B cell (primary cell): ENCODE measurements around the gene SGIP1. TPM values are rescaled to one million over a fixed set of nuclear protein-coding genes. Genes with fewer than 3 reads are reported as not detected.

ENCODE experiments used
- ATAC-seq: fragments of 200-7000 bp; cut with Tn5 transposase; one replicate; pipeline ENCODE4 v1.10.0; 2021; ENCODE audit warnings: low read depth, mild to moderate bottlenecking, moderate number of reproducible peaks, moderate library complexity
- CTCF ChIA-PET: fragments of 350-600 bp; sonication (Branson Sonifier 250); formaldehyde crosslinking; loops from one replicate; lab custom pipeline; 2021; ENCODE audit warnings: antibody characterized with exemption, inconsistent platforms; lab: Charles Lee
- POLR2A ChIA-PET: fragments of 350-600 bp; sonication (Branson Sonifier 250); formaldehyde crosslinking; loops from one replicate; lab custom pipeline; 2021; ENCODE audit warnings: antibody characterized with exemption; lab: Charles Lee
- DNase-seq: peaks from one replicate; pipeline ENCODE4 v3.0.0; 2013
- H2AFZ ChIP-seq: 2 replicates; pipeline ENCODE4 v1.6.1; 2012; ENCODE audit warnings: mild to moderate bottlenecking, low read depth, low read length; ENCODE audit not compliant: insufficient read depth, poor library complexity, severe bottlenecking
- H3K27ac ChIP-seq, 2 donors: 1 replicate in 1 of 2; 2 replicates in 1 of 2; pipeline ENCODE4 v1.5.1; 2012 to 2013; ENCODE audit warnings: low read length in 2 of 2, mild to moderate bottlenecking in 2 of 2, moderate library complexity in 1 of 2
- H3K27me3 ChIP-seq, 4 experiments: fragments of 200-600 bp in 1 of 4; sonication (generic) in 1 of 4; replicated peaks in 1 of 4; 1 replicate in 2 of 4; 2 replicates in 2 of 4; pipeline versions ENCODE4 v1.6.1 to v1.7.0; 2013 to 2016; ENCODE audit warnings: low read length in 3 of 4, mild to moderate bottlenecking in 2 of 4, mixed read lengths in 1 of 4, moderate library complexity in 1 of 4; ENCODE audit not compliant: insufficient read depth in 4 of 4, control insufficient read depth in 3 of 4; ENCODE audit errors: control extremely low read depth in 1 of 4
- H3K36me3 ChIP-seq, 2 experiments: replicated peaks in 1 of 2; 1 replicate in 1 of 2; 2 replicates in 1 of 2; pipeline versions ENCODE4 v1.6.1 to v1.7.1; 2013; ENCODE audit warnings: low read length in 1 of 2; ENCODE audit not compliant: insufficient read depth in 2 of 2, control insufficient read depth in 1 of 2; ENCODE audit errors: control extremely low read depth in 1 of 2, extremely low read depth in 1 of 2
- H3K4me1 ChIP-seq, 2 donors: fragments of 200-600 bp in 1 of 2; sonication (generic) in 1 of 2; 1 replicate in 1 of 2; 2 replicates in 1 of 2; pipeline versions ENCODE4 v1.5.1 to v1.6.1; 2013 to 2017; ENCODE audit warnings: low read length in 2 of 2; ENCODE audit not compliant: control insufficient read depth in 2 of 2, insufficient read depth in 2 of 2
- H3K4me2 ChIP-seq: replicated peaks from 2 replicates; pipeline ENCODE3; 2012; ENCODE audit warnings: mild to moderate bottlenecking, low read depth, low read length; ENCODE audit not compliant: poor library complexity, severe bottlenecking
- H3K4me3 ChIP-seq, 5 experiments: fragments of 200-600 bp in 1 of 5; sonication (generic) in 1 of 5; 1 replicate in 3 of 5; 2 replicates in 2 of 5; pipeline versions ENCODE4 v1.5.1 to v1.7.0; 2011 to 2016; ENCODE audit warnings: low read length in 4 of 5, mild to moderate bottlenecking in 4 of 5, low read depth in 2 of 5, control low read depth in 1 of 5, moderate library complexity in 1 of 5; ENCODE audit not compliant: insufficient read depth in 1 of 5; ENCODE audit errors: control extremely low read depth in 1 of 5, extremely low read depth in 1 of 5
- H3K79me2 ChIP-seq: fragments of 200-600 bp; sonication (generic); one replicate; pipeline ENCODE4 v1.6.0; 2016; ENCODE audit warnings: low read length; ENCODE audit not compliant: control insufficient read depth, insufficient read depth
- H3K9ac ChIP-seq: fragments of 200-600 bp; sonication (generic); 2 replicates; pipeline ENCODE4 v1.6.1; 2017; ENCODE audit warnings: mild to moderate bottlenecking, low read length, moderate library complexity
- H3K9me3 ChIP-seq, 3 donors: one replicate each; pipeline versions ENCODE4 v1.6.1 to v1.7.1; 2013; ENCODE audit warnings: low read length in 2 of 3; ENCODE audit not compliant: control insufficient read depth in 2 of 3, insufficient read depth in 1 of 3; ENCODE audit errors: control extremely low read depth in 1 of 3
- H4K20me1 ChIP-seq: 2 replicates; pipeline ENCODE4 v1.6.0; 2012; ENCODE audit warnings: mild to moderate bottlenecking, low read length; ENCODE audit not compliant: insufficient read depth, control insufficient read depth, poor library complexity, severe bottlenecking
- H3K27ac Mint-ChIP-seq: one replicate; pipeline ENCODE4 v1.8.0; 2021; ENCODE audit warnings: mixed read lengths
- H3K27me3 Mint-ChIP-seq: one replicate; pipeline ENCODE4 v1.8.0; 2021; ENCODE audit warnings: mixed read lengths
- H3K4me1 Mint-ChIP-seq: one replicate; pipeline ENCODE4 v1.8.0; 2021; ENCODE audit warnings: mixed read lengths
- H3K4me3 Mint-ChIP-seq: one replicate; pipeline ENCODE4 v1.8.0; 2021; ENCODE audit warnings: mixed read lengths
- H3K9me3 Mint-ChIP-seq: one replicate; pipeline ENCODE4 v1.8.0; 2022; ENCODE audit warnings: mixed read lengths; ENCODE audit not compliant: insufficient read depth
- CTCF ChIP-seq: fragments of 200-600 bp; IDR thresholded peaks from one replicate; pipeline ENCODE4 v1.8.0; 2022; ENCODE audit warnings: antibody characterized with exemption, mild to moderate bottlenecking
- EZH2 ChIP-seq: IDR thresholded peaks from 2 replicates; pipeline ENCODE4 v1.6.1; 2012; ENCODE audit warnings: borderline replicate concordance, low read depth, mild to moderate bottlenecking, moderate library complexity, low read length; ENCODE audit not compliant: insufficient read depth, poor library complexity, severe bottlenecking
- WGBS: methylation state at CpG from one replicate; pipeline ENCODE4 v1.1.5; 2013; ENCODE audit warnings: missing lambda C conversion rate; ENCODE audit not compliant: insufficient coverage; 5-methylcytosine and 5-hydroxymethylcytosine counted together
- intact Hi-C: fragments of 100-400 bp; cut with micrococcal nuclease; formaldehyde crosslinking; loops from one replicate; pipeline ENCODE4 v1.10.0; 2022
- polyA plus RNA-seq: library from polyadenylated mRNA; depleted of rRNA; stranded (reverse); fragments of >200 nt; gene quantifications from 2 replicates; pipeline ENCODE4 v1.2.3, GENCODE V29; 2012
- total RNA-seq, 2 donors: library from RNA; stranded (reverse); fragments of 120-200 nt in 1 of 2; gene quantifications; 1 replicate in 1 of 2; 2 replicates in 1 of 2; pipeline versions ENCODE4 v1.2.3 to v1.2.4, GENCODE V29; 2013 to 2022

The SGIP1 gene
- total and polyA plus RNA-seq, 2 donors (not counting 1 experiment from before 2014, with no cell fraction given): not detected

- TF ChIP-seq EZH2 (no peak), CTCF (no peak)
- ATAC-seq: no peak
- no peaks in the 10 kb centered on the region for H3K9me3 Mint-ChIP-seq
- no CpG with 5 or more reads among the region's 1 CpG for WGBS
- DNase-seq: no peak
- Histone ChIP-seq H3K4me1 (peaks cover 12 to 15% of the 10 kb centered on the region in 2 donors), H3K9ac (no peak overlapping the region), H3K27me3 (peaks cover 0 to 17% (median 9%) of the 10 kb centered on the region in 4 experiments), H3K27ac (no peak overlapping the region), H4K20me1 (no peaks in the 10 kb centered on the region), H3K4me3 (no peak overlapping the region), H3K4me2 (no peak overlapping the region), H3K79me2 (no peaks in the 10 kb centered on the region), H3K36me3 (no peaks in the 10 kb centered on the region), H3K9me3 (no peaks in the 10 kb centered on the region), H2AFZ (no peak overlapping the region)
- ChIA-PET CTCF (no interaction called here), POLR2A (no interaction called here)
- no peak overlapping the region for H3K4me3 Mint-ChIP-seq
- peaks cover 32% of the 10 kb centered on the region for H3K27me3 Mint-ChIP-seq
- H3K4me1 Mint-ChIP-seq: peaks cover 16% of the 10 kb centered on the region
- no peak overlapping the region for H3K27ac Mint-ChIP-seq
- intact Hi-C loops: no loop called here
Observed at GRCh38 chr1:66528580-66528979, 5.4 kb upstream of the SGIP1 start.

GRCh38 chr1:66532214-66532613 is 1.7 kb upstream of the SGIP1 start:
- H3K4me3 Mint-ChIP-seq: peak overlapping the region; percentile 48
- Histone ChIP-seq H3K27ac (no peak overlapping the region), H3K9ac (no peak overlapping the region), H3K4me1 (peaks cover 14 to 15% of the 10 kb centered on the region in 2 donors), H4K20me1 (no peaks in the 10 kb centered on the region), H3K4me3 (no peak overlapping the region), H3K36me3 (no peaks in the 10 kb centered on the region), H3K79me2 (no peaks in the 10 kb centered on the region), H3K27me3 (peaks cover 0 to 20% (median 12%) of the 10 kb centered on the region in 4 experiments), H3K4me2 (no peak overlapping the region), H3K9me3 (no peaks in the 10 kb centered on the region), H2AFZ (no peak overlapping the region)
- TF ChIP-seq CTCF (no peak), EZH2 (no peak)
- intact Hi-C loops: no loop called here
- ChIA-PET POLR2A (no interaction called here), CTCF (interaction anchor here (2.8 kb wide), 1 partner anchor 28 kb away, joined by 6 read pairs; no protein-coding TSS in a partner anchor)
- no CpG with 5 or more reads among the region's 1 CpG for WGBS
- DNase-seq: no peak
- no peak for ATAC-seq
- H3K9me3 Mint-ChIP-seq: no peaks in the 10 kb centered on the region
- H3K27ac Mint-ChIP-seq: no peak overlapping the region
- H3K4me1 Mint-ChIP-seq: peaks cover 22% of the 10 kb centered on the region
- peaks cover 47% of the 10 kb centered on the region for H3K27me3 Mint-ChIP-seq
